Measurements from ENCODE around the gene TTC13. TPM values are rescaled to one million over a fixed set of nuclear protein-coding genes. Genes with fewer than 3 reads are reported as not detected.
A peak's percentile ranks its signal among the peaks of the same experiment; 100 is the strongest.

TTC13 gene
- total RNA-seq, 1 donor from 2014 or later: 15.5 TPM

DNA sequence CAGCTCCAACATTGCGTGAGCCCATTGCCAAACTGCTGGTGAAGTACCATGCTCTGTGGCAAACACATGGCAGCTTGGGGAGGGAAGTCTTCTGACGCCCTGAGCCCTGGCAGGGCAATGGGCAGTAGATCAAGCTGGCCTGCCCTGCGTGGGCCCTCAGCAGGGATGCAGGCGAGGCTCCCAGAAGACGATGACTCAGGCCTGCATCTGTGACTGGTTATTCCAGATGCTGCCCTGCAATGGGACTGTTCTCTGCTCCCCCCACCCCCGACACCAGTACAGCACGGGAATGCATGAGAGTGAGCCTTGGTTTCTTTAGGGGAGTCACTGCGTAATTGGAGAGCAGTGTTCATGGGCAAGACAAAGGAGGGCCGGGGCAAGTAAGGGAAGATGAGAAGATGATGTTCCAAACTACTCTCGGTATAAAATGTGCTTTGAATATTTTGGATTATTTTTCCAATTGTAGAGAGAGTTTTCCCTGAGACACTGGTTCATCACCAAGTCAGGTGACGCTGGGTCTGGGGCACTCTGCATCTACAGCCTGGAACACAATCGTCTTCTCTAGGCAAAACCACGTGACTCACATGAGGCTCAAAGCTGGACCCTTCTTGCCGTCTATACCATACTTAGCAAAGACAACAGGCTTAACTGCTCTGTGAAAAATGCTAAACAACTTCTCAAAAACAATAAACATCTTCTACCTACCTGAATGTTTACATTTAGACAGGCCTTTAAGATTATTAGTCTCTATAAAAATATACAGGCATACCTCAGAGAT is 101.3 kb downstream of the TTC13 start:
- Mint-ChIP-seq H3K9me3 (no peaks in the 10 kb centered on the region), H3K4me3 (no peak overlapping the region), H3K27me3 (ENCODE audit: low read depth) (no peaks in the 10 kb centered on the region), H3K36me3 (peaks cover 4% of the 10 kb centered on the region), H3K4me1 (peaks cover 45% of the 10 kb centered on the region), H3K27ac (peak overlapping the region; percentile 61)
- TF ChIP-seq, protein P1, sequence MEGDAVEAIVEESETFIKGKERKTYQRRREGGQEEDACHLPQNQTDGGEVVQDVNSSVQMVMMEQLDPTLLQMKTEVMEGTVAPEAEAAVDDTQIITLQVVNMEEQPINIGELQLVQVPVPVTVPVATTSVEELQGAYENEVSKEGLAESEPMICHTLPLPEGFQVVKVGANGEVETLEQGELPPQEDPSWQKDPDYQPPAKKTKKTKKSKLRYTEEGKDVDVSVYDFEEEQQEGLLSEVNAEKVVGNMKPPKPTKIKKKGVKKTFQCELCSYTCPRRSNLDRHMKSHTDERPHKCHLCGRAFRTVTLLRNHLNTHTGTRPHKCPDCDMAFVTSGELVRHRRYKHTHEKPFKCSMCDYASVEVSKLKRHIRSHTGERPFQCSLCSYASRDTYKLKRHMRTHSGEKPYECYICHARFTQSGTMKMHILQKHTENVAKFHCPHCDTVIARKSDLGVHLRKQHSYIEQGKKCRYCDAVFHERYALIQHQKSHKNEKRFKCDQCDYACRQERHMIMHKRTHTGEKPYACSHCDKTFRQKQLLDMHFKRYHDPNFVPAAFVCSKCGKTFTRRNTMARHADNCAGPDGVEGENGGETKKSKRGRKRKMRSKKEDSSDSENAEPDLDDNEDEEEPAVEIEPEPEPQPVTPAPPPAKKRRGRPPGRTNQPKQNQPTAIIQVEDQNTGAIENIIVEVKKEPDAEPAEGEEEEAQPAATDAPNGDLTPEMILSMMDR (IDR thresholded peaks at IDR 0.05; ENCODE audit: unreplicated experiment): no peak
- DNase-seq (ENCODE audit: low spot score in 2 of 2, unreplicated experiment in 2 of 2): no peak

DNA sequence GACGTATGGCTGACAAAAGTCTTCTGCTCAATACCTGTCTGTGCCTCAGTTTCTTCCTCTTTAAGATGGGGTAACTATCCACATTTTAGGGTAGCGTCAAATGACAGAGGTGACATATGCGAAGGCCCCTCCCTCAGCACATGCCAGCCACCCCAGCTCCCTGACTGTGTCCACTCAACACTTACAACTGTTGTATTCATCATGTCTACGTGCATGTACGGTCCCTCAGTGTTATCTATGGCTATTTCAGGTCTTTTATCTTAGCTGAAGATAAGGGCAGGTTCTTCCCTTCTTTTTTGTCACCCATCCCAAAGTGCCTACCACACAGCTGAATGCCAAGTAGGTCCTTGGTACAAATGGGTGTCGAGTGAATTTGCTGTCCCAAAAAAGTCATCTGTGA is 102.0 kb downstream of the TTC13 start:
- H3K27ac Mint-ChIP-seq: peak overlapping the region; percentile 61
- no peak for DNase-seq (ENCODE audit: low spot score in 2 of 2, unreplicated experiment in 2 of 2)
- no peak overlapping the region for H3K4me3 Mint-ChIP-seq
- peaks cover 45% of the 10 kb centered on the region for H3K4me1 Mint-ChIP-seq
- TF ChIP-seq, protein P1 (IDR thresholded peaks at IDR 0.05; ENCODE audit: unreplicated experiment): no peak
- H3K27me3 Mint-ChIP-seq (ENCODE audit: low read depth): no peaks in the 10 kb centered on the region
- H3K9me3 Mint-ChIP-seq: no peaks in the 10 kb centered on the region
- peaks cover 4% of the 10 kb centered on the region for H3K36me3 Mint-ChIP-seq

DNA sequence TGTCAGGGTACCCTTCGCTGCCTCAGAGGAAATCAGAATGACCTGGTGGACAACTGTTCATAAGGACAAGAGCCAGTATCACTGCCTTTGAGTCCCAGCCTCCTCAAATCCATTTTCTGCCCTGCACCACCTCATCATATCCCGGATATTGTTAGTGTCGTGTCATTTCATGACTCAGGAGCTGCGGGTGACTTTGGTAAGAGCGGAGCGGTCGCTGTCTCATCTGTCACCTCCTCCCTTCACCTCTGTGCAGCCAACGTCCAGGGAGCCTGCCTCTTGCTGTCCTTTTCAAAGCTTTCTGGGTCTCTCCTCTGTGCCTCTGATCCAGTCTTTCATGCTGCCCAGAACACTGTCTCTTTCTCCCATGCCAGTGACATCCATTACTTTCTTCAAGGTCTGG is 103.3 kb downstream of the TTC13 start:
- TF ChIP-seq, protein P1 (IDR thresholded peaks at IDR 0.05; ENCODE audit: unreplicated experiment): no peak
- peaks cover 4% of the 10 kb centered on the region for H3K36me3 Mint-ChIP-seq
- no peaks in the 10 kb centered on the region for H3K27me3 Mint-ChIP-seq (ENCODE audit: low read depth)
- H3K4me1 Mint-ChIP-seq: peaks cover 42% of the 10 kb centered on the region
- no peak overlapping the region for H3K4me3 Mint-ChIP-seq
- H3K27ac Mint-ChIP-seq: no peak overlapping the region
- DNase-seq (ENCODE audit: low spot score in 2 of 2, unreplicated experiment in 2 of 2): no peak
- H3K9me3 Mint-ChIP-seq: peaks cover 2% of the 10 kb centered on the region

DNA sequence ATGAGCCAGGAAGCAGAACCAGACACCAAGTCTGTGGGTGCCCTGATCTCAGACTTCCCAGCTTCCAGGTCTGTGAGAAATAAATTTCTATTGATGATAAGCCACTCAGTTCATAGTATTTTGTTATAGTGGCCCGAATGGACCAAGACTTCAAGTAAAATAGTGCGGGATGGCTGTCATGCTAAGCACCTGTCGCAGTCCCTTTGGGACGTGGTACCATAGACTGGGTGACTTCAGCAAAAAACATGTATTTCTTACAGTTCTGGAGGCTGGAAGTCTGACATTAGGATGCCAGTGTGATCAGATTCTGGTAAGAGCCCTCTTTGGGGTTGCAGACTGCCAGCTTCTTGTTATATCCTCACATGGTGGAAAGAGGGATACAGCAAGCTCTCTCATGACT is 107.7 kb downstream of the TTC13 start:
- TF ChIP-seq, protein P1 (IDR thresholded peaks at IDR 0.05; ENCODE audit: unreplicated experiment): no peak
- H3K36me3 Mint-ChIP-seq: peaks cover 4% of the 10 kb centered on the region
- no peak for DNase-seq (ENCODE audit: low spot score in 2 of 2, unreplicated experiment in 2 of 2)
- H3K27me3 Mint-ChIP-seq (ENCODE audit: low read depth): no peaks in the 10 kb centered on the region
- H3K27ac Mint-ChIP-seq: peak overlapping the region; percentile 100
- peaks cover 34% of the 10 kb centered on the region for H3K4me1 Mint-ChIP-seq
- no peak overlapping the region for H3K4me3 Mint-ChIP-seq
- H3K9me3 Mint-ChIP-seq: peaks cover 2% of the 10 kb centered on the region

DNA sequence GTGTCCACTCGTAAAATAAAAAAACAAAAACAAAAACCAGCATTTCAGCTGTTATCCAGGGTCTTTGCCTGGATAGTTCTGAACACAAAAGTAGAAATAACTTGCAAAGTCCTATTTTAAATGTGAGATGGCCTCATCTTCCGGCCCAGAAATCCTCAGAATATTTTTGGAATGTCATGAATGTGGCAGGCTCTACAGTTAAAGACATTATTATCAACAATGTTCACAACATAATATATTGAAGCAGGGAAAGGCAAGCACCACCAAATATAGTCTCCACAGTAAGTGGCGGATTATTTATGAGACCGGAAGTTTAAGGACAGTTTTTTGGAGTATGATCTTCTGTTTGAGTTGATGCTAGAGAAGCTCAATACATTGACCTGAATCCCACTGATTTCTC is 109.2 kb downstream of the TTC13 start:
- H3K36me3 Mint-ChIP-seq: no peaks in the 10 kb centered on the region
- no peak for DNase-seq (ENCODE audit: low spot score in 2 of 2, unreplicated experiment in 2 of 2)
- no peaks in the 10 kb centered on the region for H3K27me3 Mint-ChIP-seq (ENCODE audit: low read depth)

More for the DNA sequence above, 109.2 kb downstream of the TTC13 start:
- Mint-ChIP-seq H3K27ac (peak overlapping the region; percentile 100), H3K9me3 (peaks cover 2% of the 10 kb centered on the region), H3K4me1 (peaks cover 46% of the 10 kb centered on the region), H3K4me3 (peak overlapping the region; percentile 80)
- TF ChIP-seq, protein P1 (IDR thresholded peaks at IDR 0.05; ENCODE audit: unreplicated experiment): no peak

All from mesothelial cell of epicardium (in vitro differentiated cells).